ENCODE data around the gene KCTD11.

The KCTD11 gene

GRCh38 chr17:7309628-7310027 is 42.3 kb upstream of the KCTD11 start:
- DNase-seq (ENCODE audit: low spot score), result no peak
- in situ Hi-C loops (cut with MboI; ENCODE audit: low pct_unique_long_range_greater_than_20kb, low sequenced_read_pairs, unreplicated experiment), result no loop called here
- no peak for TF ChIP-seq CTCF (IDR thresholded peaks at IDR 0.05; ENCODE audit: extremely low read depth, insufficient read depth, missing control alignments)

GRCh38 chr17:7311110-7311705 is 40.8 kb upstream of the KCTD11 start:
- no peak for TF ChIP-seq CTCF (IDR thresholded peaks at IDR 0.05; ENCODE audit: extremely low read depth, insufficient read depth, missing control alignments)
- in situ Hi-C loops (cut with MboI; ENCODE audit: low pct_unique_long_range_greater_than_20kb, low sequenced_read_pairs, unreplicated experiment), result no loop called here
- DNase-seq (ENCODE audit: low spot score), result no peak

- DNase-seq (ENCODE audit: low spot score), result no peak
- TF ChIP-seq CTCF (IDR thresholded peaks at IDR 0.05; ENCODE audit: extremely low read depth, insufficient read depth, missing control alignments), result no peak
- in situ Hi-C loops (cut with MboI; ENCODE audit: low pct_unique_long_range_greater_than_20kb, low sequenced_read_pairs, unreplicated experiment), result no loop called here
Measured at GRCh38 chr17:7312432-7313087, 39.4 kb upstream of the KCTD11 start.

GRCh38 chr17:7313088-7313889 is 38.7 kb upstream of the KCTD11 start:
- no peak for DNase-seq (ENCODE audit: low spot score)
- TF ChIP-seq CTCF (IDR thresholded peaks at IDR 0.05; ENCODE audit: extremely low read depth, insufficient read depth, missing control alignments), result no peak
- in situ Hi-C loops (cut with MboI; ENCODE audit: low pct_unique_long_range_greater_than_20kb, low sequenced_read_pairs, unreplicated experiment), result no loop called here

- TF ChIP-seq CTCF (IDR thresholded peaks at IDR 0.05; ENCODE audit: extremely low read depth, insufficient read depth, missing control alignments), result no peak
- in situ Hi-C loops (cut with MboI; ENCODE audit: low pct_unique_long_range_greater_than_20kb, low sequenced_read_pairs, unreplicated experiment), result no loop called here
- no peak for DNase-seq (ENCODE audit: low spot score)
Measured at GRCh38 chr17:7313890-7314718, 37.9 kb upstream of the KCTD11 start.

Measured in GM13977 (cell line).